Loucy (cell line): Measurements from ENCODE around the gene SLC5A12.

ENCODE experiments used
- H2AFZ ChIP-seq: fragments of 200-600 bp; sonication (generic); 2 replicates; pipeline ENCODE4 v1.6.0; 2016; ENCODE audit warnings: antibody characterized with exemption, mild to moderate bottlenecking, low read length, moderate library complexity
- H3F3A ChIP-seq: fragments of 200-600 bp; 2 replicates; pipeline ENCODE4 v1.6.0; 2016; ENCODE audit warnings: antibody characterized with exemption, low read depth, mild to moderate bottlenecking
- H3K27me3 ChIP-seq: fragments of 200-600 bp; sonication (generic); 2 replicates; pipeline ENCODE4 v1.6.1; 2014; ENCODE audit warnings: low read length, mild to moderate bottlenecking; ENCODE audit not compliant: insufficient read depth, poor library complexity, severe bottlenecking
- H3K36me3 ChIP-seq: fragments of 200-600 bp; sonication (generic); 2 replicates; pipeline ENCODE4 v1.6.1; 2016; ENCODE audit warnings: low read length; ENCODE audit not compliant: insufficient read depth
- H3K4me1 ChIP-seq: fragments of 200-600 bp; sonication (generic); 2 replicates; pipeline ENCODE4 v1.5.1; 2014; ENCODE audit warnings: low read length, mild to moderate bottlenecking; ENCODE audit not compliant: insufficient read depth, poor library complexity, severe bottlenecking
- H3K4me2 ChIP-seq: fragments of 200-600 bp; sonication (generic); 2 replicates; pipeline ENCODE4 v1.6.0; 2014; ENCODE audit warnings: antibody characterized with exemption, low read length, low read depth, mild to moderate bottlenecking; ENCODE audit not compliant: poor library complexity, severe bottlenecking
- H3K4me3 ChIP-seq: fragments of 200-600 bp; sonication (generic); 2 replicates; pipeline ENCODE4 v1.5.1; 2014; ENCODE audit warnings: low read length, mild to moderate bottlenecking, mixed read lengths; ENCODE audit not compliant: poor library complexity, severe bottlenecking
- H3K79me2 ChIP-seq: fragments of 200-600 bp; sonication (generic); 2 replicates; pipeline ENCODE4 v1.6.1; 2014; ENCODE audit warnings: low read length; ENCODE audit not compliant: insufficient read depth
- H3K9ac ChIP-seq: fragments of 200-600 bp; sonication (generic); 2 replicates; pipeline ENCODE4 v1.6.0; 2014; ENCODE audit warnings: mild to moderate bottlenecking, low read depth, low read length, moderate library complexity; ENCODE audit not compliant: poor library complexity, severe bottlenecking
- H3K9me2 ChIP-seq: fragments of 200-600 bp; sonication (generic); replicated peaks from 2 replicates; pipeline ENCODE4 v1.6.1; 2016; ENCODE audit warnings: low read depth, low read length, mixed read lengths
- H3K9me3 ChIP-seq: fragments of 200-600 bp; sonication (generic); 2 replicates; pipeline ENCODE4 v1.6.1; 2014; ENCODE audit warnings: mild to moderate bottlenecking, antibody characterized with exemption, low read length, low read depth; ENCODE audit not compliant: insufficient read depth
- H4K20me1 ChIP-seq: fragments of 200-600 bp; sonication (generic); 2 replicates; pipeline ENCODE4 v1.6.0; 2014; ENCODE audit warnings: antibody characterized with exemption, low read length, mild to moderate bottlenecking; ENCODE audit not compliant: insufficient read depth, poor library complexity, severe bottlenecking
- EZH2phosphoT487 ChIP-seq: fragments of 200-600 bp; IDR thresholded peaks from 2 replicates; pipeline ENCODE4 v1.6.1; 2018; ENCODE audit warnings: antibody characterized with exemption, mild to moderate bottlenecking, moderate library complexity, borderline replicate concordance
- TF ChIP-seq, protein P1 (sequence below): fragments of 200-600 bp; sonication (generic); conservative IDR thresholded peaks from 2 replicates; pipeline ENCODE4 v1.5.1; 2014; ENCODE audit warnings: mild to moderate bottlenecking, antibody characterized with exemption, low read length

The SLC5A12 gene

GRCh38 chr11:26762089-26762488 is 40.2 kb upstream of the SLC5A12 start:
- H3K4me1 ChIP-seq = no peaks in the 10 kb centered on the region
- TF ChIP-seq, protein P1, sequence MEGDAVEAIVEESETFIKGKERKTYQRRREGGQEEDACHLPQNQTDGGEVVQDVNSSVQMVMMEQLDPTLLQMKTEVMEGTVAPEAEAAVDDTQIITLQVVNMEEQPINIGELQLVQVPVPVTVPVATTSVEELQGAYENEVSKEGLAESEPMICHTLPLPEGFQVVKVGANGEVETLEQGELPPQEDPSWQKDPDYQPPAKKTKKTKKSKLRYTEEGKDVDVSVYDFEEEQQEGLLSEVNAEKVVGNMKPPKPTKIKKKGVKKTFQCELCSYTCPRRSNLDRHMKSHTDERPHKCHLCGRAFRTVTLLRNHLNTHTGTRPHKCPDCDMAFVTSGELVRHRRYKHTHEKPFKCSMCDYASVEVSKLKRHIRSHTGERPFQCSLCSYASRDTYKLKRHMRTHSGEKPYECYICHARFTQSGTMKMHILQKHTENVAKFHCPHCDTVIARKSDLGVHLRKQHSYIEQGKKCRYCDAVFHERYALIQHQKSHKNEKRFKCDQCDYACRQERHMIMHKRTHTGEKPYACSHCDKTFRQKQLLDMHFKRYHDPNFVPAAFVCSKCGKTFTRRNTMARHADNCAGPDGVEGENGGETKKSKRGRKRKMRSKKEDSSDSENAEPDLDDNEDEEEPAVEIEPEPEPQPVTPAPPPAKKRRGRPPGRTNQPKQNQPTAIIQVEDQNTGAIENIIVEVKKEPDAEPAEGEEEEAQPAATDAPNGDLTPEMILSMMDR = no peak
- no peak for TF ChIP-seq EZH2phosphoT487
- no peaks in the 10 kb centered on the region for H3K27me3 ChIP-seq
- H3K9ac ChIP-seq = no peak overlapping the region
- H3F3A ChIP-seq = no peaks in the 10 kb centered on the region
- no peaks in the 10 kb centered on the region for H4K20me1 ChIP-seq
- no peaks in the 10 kb centered on the region for H3K36me3 ChIP-seq
- no peaks in the 10 kb centered on the region for H3K9me3 ChIP-seq
- H3K9me2 ChIP-seq = no peaks in the 10 kb centered on the region
- no peak overlapping the region for H2AFZ ChIP-seq
- no peaks in the 10 kb centered on the region for H3K79me2 ChIP-seq
- H3K4me3 ChIP-seq = no peak overlapping the region
- no peak overlapping the region for H3K4me2 ChIP-seq

GRCh38 chr11:26761361-26761809 is 39.5 kb upstream of the SLC5A12 start:
- Histone ChIP-seq H3K79me2 (no peaks in the 10 kb centered on the region), H3K9ac (no peak overlapping the region), H3K27me3 (no peaks in the 10 kb centered on the region), H3K9me3 (no peaks in the 10 kb centered on the region), H4K20me1 (no peaks in the 10 kb centered on the region), H3K4me2 (no peak overlapping the region), H3K4me3 (no peak overlapping the region), H3K9me2 (no peaks in the 10 kb centered on the region), H3K4me1 (no peaks in the 10 kb centered on the region), H3K36me3 (no peaks in the 10 kb centered on the region), H2AFZ (no peak overlapping the region), H3F3A (no peaks in the 10 kb centered on the region)
- no peak for TF ChIP-seq EZH2phosphoT487
- TF ChIP-seq, protein P1 = no peak

- Histone ChIP-seq H3F3A (no peaks in the 10 kb centered on the region), H3K4me1 (no peaks in the 10 kb centered on the region), H3K79me2 (no peaks in the 10 kb centered on the region), H3K4me2 (no peak overlapping the region), H3K4me3 (no peak overlapping the region), H2AFZ (no peak overlapping the region), H3K27me3 (no peaks in the 10 kb centered on the region), H3K36me3 (no peaks in the 10 kb centered on the region), H4K20me1 (no peaks in the 10 kb centered on the region), H3K9me2 (no peaks in the 10 kb centered on the region), H3K9ac (no peak overlapping the region), H3K9me3 (no peaks in the 10 kb centered on the region)
- TF ChIP-seq EZH2phosphoT487 = no peak
- TF ChIP-seq, protein P1 = no peak
These were observed 36.1 kb upstream of the SLC5A12 start for GRCh38 chr11:26757995-26758394.
